Neural crest cell (in vitro differentiated cells): ENCODE results near the gene MYPN. TPM values are rescaled to one million over a fixed set of nuclear protein-coding genes. Genes with fewer than 3 reads are reported as not detected.

ENCODE experiments used
- DNase-seq: peaks from one replicate; pipeline ENCODE4 v3.0.0; 2021; ENCODE audit warnings: low read depth, mixed read lengths, low spot score
- H3K27ac Mint-ChIP-seq: one replicate; pipeline ENCODE4 v1.8.0; 2021; ENCODE audit warnings: mild to moderate bottlenecking, mixed read lengths; ENCODE audit not compliant: unreplicated experiment
- H3K27me3 Mint-ChIP-seq: 2 replicates; pipeline ENCODE4 v1.8.0; 2021; ENCODE audit warnings: low read depth, mild to moderate bottlenecking, mixed read lengths
- H3K36me3 Mint-ChIP-seq: 2 replicates; pipeline ENCODE4 v1.8.0; 2021; ENCODE audit warnings: low read depth, mild to moderate bottlenecking, mixed read lengths
- H3K4me1 Mint-ChIP-seq: 2 replicates; pipeline ENCODE4 v1.8.0; 2021; ENCODE audit warnings: mixed read lengths
- H3K4me3 Mint-ChIP-seq: one replicate; pipeline ENCODE4 v1.8.0; 2021; ENCODE audit warnings: mild to moderate bottlenecking, mixed read lengths
- H3K9me3 Mint-ChIP-seq: 2 replicates; pipeline ENCODE4 v1.8.0; 2021; ENCODE audit warnings: mixed read lengths
- total RNA-seq: library from RNA; stranded (reverse); gene quantifications from 2 replicates; pipeline ENCODE4 v1.2.1, GENCODE V29; 2021
- TF ChIP-seq, protein P1 (sequence below): fragments of 200-600 bp; sonication (generic); conservative IDR thresholded peaks from 2 replicates; pipeline ENCODE4 v1.5.0; 2021; ENCODE audit warnings: antibody characterized with exemption, mild to moderate bottlenecking

Gene MYPN
- total RNA-seq, 1 donor from 2014 or later = not detected

GRCh38 chr10:68251151-68251550 lies 141.9 kb downstream of the MYPN start:
- H3K27ac Mint-ChIP-seq = no peak overlapping the region

DNA sequence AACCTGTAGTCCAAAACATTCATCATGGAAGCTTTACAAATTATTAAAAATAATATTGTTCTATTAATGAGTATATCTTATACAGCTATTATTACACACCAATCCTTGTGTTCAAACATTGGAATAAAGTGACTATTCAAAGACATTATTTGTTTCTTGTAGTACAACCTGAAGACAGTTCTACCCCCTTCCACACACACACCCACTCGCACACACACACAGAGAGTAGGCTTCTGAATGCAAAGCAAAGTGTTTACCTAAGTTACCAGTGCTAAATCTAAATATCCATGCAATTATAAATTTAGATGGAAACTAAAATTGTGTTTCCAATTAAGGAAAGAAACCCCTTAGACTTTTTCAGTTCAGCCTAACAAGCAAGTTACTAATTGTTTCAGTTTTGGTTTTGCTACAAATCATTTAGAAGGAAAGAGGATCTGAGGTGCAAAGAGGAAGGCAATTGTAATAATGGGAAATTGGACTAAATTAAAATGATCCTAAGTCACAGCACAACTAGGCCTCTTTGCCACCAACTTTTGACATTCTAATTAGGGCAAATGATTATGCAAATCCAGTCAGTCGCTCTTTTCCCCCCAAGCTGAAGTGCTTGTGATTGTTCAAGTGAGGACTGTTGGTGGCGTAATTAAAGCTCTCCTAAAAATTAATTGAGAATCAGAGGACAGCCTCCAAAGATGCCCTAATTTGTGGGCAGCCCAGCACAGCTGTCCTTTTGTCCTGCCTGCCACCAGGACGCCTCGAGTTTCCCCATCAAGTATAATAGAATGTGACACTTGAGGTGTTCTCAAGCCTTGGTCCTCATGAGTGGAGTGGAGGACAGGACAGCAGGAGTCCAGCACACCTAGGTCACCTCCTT lies 142.6 kb downstream of the MYPN start:
- H3K27ac Mint-ChIP-seq = no peak overlapping the region
- no peak for DNase-seq
- TF ChIP-seq, protein P1, sequence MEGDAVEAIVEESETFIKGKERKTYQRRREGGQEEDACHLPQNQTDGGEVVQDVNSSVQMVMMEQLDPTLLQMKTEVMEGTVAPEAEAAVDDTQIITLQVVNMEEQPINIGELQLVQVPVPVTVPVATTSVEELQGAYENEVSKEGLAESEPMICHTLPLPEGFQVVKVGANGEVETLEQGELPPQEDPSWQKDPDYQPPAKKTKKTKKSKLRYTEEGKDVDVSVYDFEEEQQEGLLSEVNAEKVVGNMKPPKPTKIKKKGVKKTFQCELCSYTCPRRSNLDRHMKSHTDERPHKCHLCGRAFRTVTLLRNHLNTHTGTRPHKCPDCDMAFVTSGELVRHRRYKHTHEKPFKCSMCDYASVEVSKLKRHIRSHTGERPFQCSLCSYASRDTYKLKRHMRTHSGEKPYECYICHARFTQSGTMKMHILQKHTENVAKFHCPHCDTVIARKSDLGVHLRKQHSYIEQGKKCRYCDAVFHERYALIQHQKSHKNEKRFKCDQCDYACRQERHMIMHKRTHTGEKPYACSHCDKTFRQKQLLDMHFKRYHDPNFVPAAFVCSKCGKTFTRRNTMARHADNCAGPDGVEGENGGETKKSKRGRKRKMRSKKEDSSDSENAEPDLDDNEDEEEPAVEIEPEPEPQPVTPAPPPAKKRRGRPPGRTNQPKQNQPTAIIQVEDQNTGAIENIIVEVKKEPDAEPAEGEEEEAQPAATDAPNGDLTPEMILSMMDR = no peak
- no peaks in the 10 kb centered on the region for H3K9me3 Mint-ChIP-seq
- H3K4me1 Mint-ChIP-seq = no peaks in the 10 kb centered on the region
- no peak overlapping the region for H3K4me3 Mint-ChIP-seq
- H3K27me3 Mint-ChIP-seq = no peaks in the 10 kb centered on the region
- no peaks in the 10 kb centered on the region for H3K36me3 Mint-ChIP-seq

More at GRCh38 chr10:68251151-68251550, 141.9 kb downstream of the MYPN start:
- Mint-ChIP-seq H3K36me3 (no peaks in the 10 kb centered on the region), H3K27me3 (no peaks in the 10 kb centered on the region), H3K9me3 (no peaks in the 10 kb centered on the region), H3K4me3 (no peak overlapping the region), H3K4me1 (no peaks in the 10 kb centered on the region)
- TF ChIP-seq, protein P1 = no peak
- no peak for DNase-seq

DNA sequence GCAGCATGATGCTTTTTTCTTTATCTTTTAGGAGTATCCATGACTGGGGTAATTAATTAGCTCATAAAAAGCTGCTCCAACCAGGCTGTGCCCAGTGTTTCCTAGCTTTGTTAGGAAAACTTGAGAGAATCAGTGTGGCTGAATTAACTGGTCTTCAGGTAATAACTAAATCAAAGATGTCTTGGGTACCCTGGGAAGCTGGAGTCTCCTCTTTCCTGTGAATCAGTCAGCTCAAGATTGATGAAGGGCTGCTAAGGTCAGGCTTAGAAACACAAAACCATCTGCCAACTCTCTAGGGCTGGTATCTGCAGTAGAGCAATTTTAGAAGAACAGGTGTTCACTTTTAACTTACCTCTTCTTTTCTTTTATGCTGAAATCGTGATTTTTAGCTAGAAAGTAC lies 144.1 kb downstream of the MYPN start:
- Mint-ChIP-seq H3K27ac (no peak overlapping the region), H3K36me3 (no peaks in the 10 kb centered on the region), H3K4me3 (no peak overlapping the region), H3K4me1 (no peaks in the 10 kb centered on the region), H3K9me3 (no peaks in the 10 kb centered on the region), H3K27me3 (no peaks in the 10 kb centered on the region)
- TF ChIP-seq, protein P1 = no peak
- DNase-seq = no peak

DNA sequence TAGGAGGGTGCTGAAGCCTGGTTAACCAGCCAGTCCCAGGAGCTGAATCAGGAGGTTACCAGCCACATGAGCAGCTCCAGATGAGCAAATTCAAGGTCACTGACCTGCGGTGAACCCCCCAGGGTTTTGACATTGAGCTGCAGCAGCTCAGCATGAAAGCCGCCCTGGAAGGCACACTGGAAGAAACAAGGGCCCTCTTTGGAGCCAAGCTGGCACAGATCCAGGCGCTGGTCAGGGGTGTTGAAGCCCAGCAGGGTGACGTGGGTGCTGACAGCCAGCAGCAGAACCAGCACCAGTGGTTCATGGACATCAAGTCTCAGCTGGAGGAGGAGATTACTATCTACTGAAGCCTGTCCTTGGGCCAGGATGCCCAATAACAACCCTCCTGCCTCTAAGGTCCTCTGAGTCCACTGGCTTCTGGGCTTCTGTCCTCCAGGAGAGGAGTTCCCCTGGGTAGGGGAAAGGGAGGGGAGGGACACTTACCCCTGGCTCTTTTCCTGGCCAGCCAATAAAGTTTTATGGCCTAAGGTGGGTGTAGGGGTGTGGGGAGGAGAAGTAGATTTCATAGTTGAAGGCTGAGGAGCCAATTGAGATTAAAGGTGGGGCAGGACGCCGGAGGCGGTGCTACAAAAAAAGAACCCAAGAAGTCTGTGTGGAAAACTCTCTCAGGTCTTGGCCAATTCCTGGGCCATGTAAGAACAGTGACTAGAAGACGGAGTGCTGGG lies 152.0 kb downstream of the MYPN start:
- Mint-ChIP-seq H3K36me3 (no peaks in the 10 kb centered on the region), H3K27ac (no peak overlapping the region), H3K9me3 (no peaks in the 10 kb centered on the region), H3K4me1 (no peaks in the 10 kb centered on the region), H3K27me3 (no peaks in the 10 kb centered on the region), H3K4me3 (no peak overlapping the region)
- DNase-seq = no peak
- TF ChIP-seq, protein P1 = no peak

Other genes with a start within 250 kb of the MYPN start
- 30.9 and 33.0 TPM in 2 replicates for gene SIRT1, start 224.8 kb upstream of the MYPN start, total RNA-seq
- gene HERC4, start 34.2 kb upstream of the MYPN start, total RNA-seq = 42.4 and 44.3 TPM in 2 replicates
- gene ATOH7, start 122.6 kb downstream of the MYPN start, total RNA-seq = 0.20 and 0.84 TPM in 2 replicates
- gene HNRNPH3, start 222.6 kb downstream of the MYPN start, total RNA-seq = 238 and 250 TPM in 2 replicates
- 5.0 TPM in 2 replicates for gene PBLD, start 223.4 kb downstream of the MYPN start, total RNA-seq